HepG2 (cell line): Measurements from ENCODE around the gene RPTOR. TPM values are rescaled to one million over a fixed set of nuclear protein-coding genes. Genes with fewer than 3 reads are reported as not detected.

Source experiments
- ATAC-seq: fragments of 200-7000 bp; cut with Tn5 transposase; 3 replicates; pipeline ENCODE4 v1.9.1; 2020; ENCODE audit warnings: mild to moderate bottlenecking, moderate library complexity
- BruUV-seq: library from RNA; stranded (reverse); fragments of 400-500 nt; replicated peaks from 2 replicates; lab custom pipeline; 2021; lab: Mats Ljungman, UMichigan
- CTCF ChIA-PET: fragments of 300-600 bp; formaldehyde crosslinking; extraction: SDS; loops from one replicate; lab custom pipeline; 2021; ENCODE audit warnings: low total read pairs, inconsistent platforms, low intra/inter-chr PET ratio; lab: Yijun Ruan, JAX
- POLR2A ChIA-PET: fragments of 350-600 bp; sonication (Branson Sonifier 250); formaldehyde crosslinking; loops from one replicate; lab custom pipeline; 2020; ENCODE audit warnings: antibody characterized with exemption, inconsistent platforms; lab: Yijun Ruan, JAX
- DNase-seq: peaks from one replicate; pipeline ENCODE4 v3.0.0-alpha.2; 2015; ENCODE audit warnings: low spot score
- FAIRE-seq: peaks from 3 replicates; lab custom pipeline; 2011; peaks lifted over from hg19 to GRCh38; lab: Jason Lieb, UNC
- H2AFZ ChIP-seq: one replicate; pipeline ENCODE4 v1.6.1; 2011; ENCODE audit warnings: low read length, inconsistent platforms
- H3K27ac ChIP-seq: fragments of 300-600 bp; 3 replicates; pipeline ENCODE4 v1.8.0; 2011; ENCODE audit warnings: mixed run types, mild to moderate bottlenecking, mixed read lengths, low read length, inconsistent platforms; ENCODE audit not compliant: insufficient read depth; ENCODE audit errors: extremely low read length
- H3K27me3 ChIP-seq, 2 experiments: fragments of 200-600 bp in 1 of 2; 2 replicates in 1 of 2; 3 replicates in 1 of 2; pipeline versions ENCODE4 v1.6.0 to v1.8.0; 2011; ENCODE audit warnings: low read length in 2 of 2, mild to moderate bottlenecking in 2 of 2, moderate library complexity in 2 of 2, inconsistent platforms in 1 of 2; ENCODE audit not compliant: insufficient read depth in 2 of 2, control insufficient read depth in 1 of 2
- H3K36me3 ChIP-seq, 2 experiments: fragments of 200-600 bp in 1 of 2; replicated peaks in 1 of 2; 2 replicates in 1 of 2; 3 replicates in 1 of 2; pipeline versions ENCODE4 v1.5.1 to v1.8.0; 2011; ENCODE audit warnings: low read length in 2 of 2, inconsistent platforms in 1 of 2; ENCODE audit not compliant: insufficient read depth in 2 of 2, control insufficient read depth in 1 of 2
- H3K4me1 ChIP-seq: 2 replicates; pipeline ENCODE4 v1.5.1; 2012; ENCODE audit warnings: low read length, inconsistent platforms; ENCODE audit not compliant: insufficient read depth
- H3K4me2 ChIP-seq: 2 replicates; pipeline ENCODE4 v1.6.0; 2011; ENCODE audit warnings: low read depth, low read length, inconsistent platforms
- H3K4me3 ChIP-seq, 3 experiments: fragments of 200-600 bp in 1 of 3; sonication (generic), shearing (Covaris generic) in 1 of 3; replicated peaks in 1 of 3; 2 replicates each; pipeline ENCODE4 v1.5.1; 2011 to 2016; ENCODE audit warnings: low read length in 3 of 3, inconsistent platforms in 2 of 3, low read depth in 2 of 3, mild to moderate bottlenecking in 2 of 3, control low read depth in 1 of 3, mixed read lengths in 1 of 3; ENCODE audit not compliant: insufficient read depth in 1 of 3
- H3K79me2 ChIP-seq: one replicate; pipeline ENCODE4 v1.6.1; 2011; ENCODE audit warnings: low read length, inconsistent platforms; ENCODE audit not compliant: insufficient read depth
- H3K9ac ChIP-seq: 2 replicates; pipeline ENCODE4 v1.6.0; 2011; ENCODE audit warnings: mild to moderate bottlenecking, low read depth, low read length, inconsistent platforms; ENCODE audit not compliant: insufficient read depth
- H3K9me3 ChIP-seq: 2 replicates; pipeline ENCODE4 v1.5.1; 2012; ENCODE audit warnings: mild to moderate bottlenecking, low read length
- H4K20me1 ChIP-seq: 2 replicates; pipeline ENCODE4 v1.6.0; 2011; ENCODE audit warnings: inconsistent platforms, mild to moderate bottlenecking, low read length, moderate library complexity; ENCODE audit not compliant: insufficient read depth
- IKZF4 ChIP-seq: sonication (generic); formaldehyde crosslinking; IDR thresholded peaks from 2 replicates; pipeline ENCODE4 v1.5.1; 2020; ENCODE audit warnings: borderline replicate concordance, mild to moderate bottlenecking, low read depth, missing genetic modification reagents; ENCODE audit errors: not compliant biosample characterization
- KLF9 ChIP-seq: IDR thresholded peaks from 2 replicates; pipeline ENCODE4 v1.6.1; 2016; ENCODE audit warnings: low read depth
- NFKB2 ChIP-seq: sonication (generic); formaldehyde crosslinking; IDR thresholded peaks from 2 replicates; pipeline ENCODE4 v1.4.0; 2020; ENCODE audit warnings: missing genetic modification reagents, borderline replicate concordance
- NR2F2 ChIP-seq: IDR thresholded peaks from 2 replicates; pipeline ENCODE4 v1.6.1; 2012; ENCODE audit warnings: low read depth, inconsistent platforms, borderline replicate concordance
- POLR2A ChIP-seq, 2 experiments: IDR thresholded peaks; 2 replicates each; pipeline ENCODE4 v1.6.1; 2011; ENCODE audit warnings: low read depth in 2 of 2, low read length in 2 of 2, mild to moderate bottlenecking in 1 of 2, moderate library complexity in 1 of 2; ENCODE audit not compliant: insufficient read depth in 1 of 2
- ZNF564 ChIP-seq: sonication (generic); formaldehyde crosslinking; IDR thresholded peaks from 2 replicates; pipeline ENCODE4 v1.8.1; 2023; ENCODE audit warnings: mild to moderate bottlenecking, missing genetic modification reagents
- WGBS: methylation state at CpG from one replicate; pipeline ENCODE4 v1.1.6; 2017; ENCODE audit warnings: low lambda C conversion rate; 5-methylcytosine and 5-hydroxymethylcytosine counted together
- in situ Hi-C: cut with HindIII; loops from 2 replicates; pipeline ENCODE4 v1.10.0; 2017; ENCODE audit warnings: low pct_unique_long_range_greater_than_20kb; ENCODE audit not compliant: extremely low pct_ligation_motif_present
- intact Hi-C: fragments of 100-400 bp; cut with micrococcal nuclease; formaldehyde crosslinking; loops from one replicate; pipeline ENCODE4 v1.10.0; 2022; ENCODE audit not compliant: unreplicated experiment
- polyA plus RNA-seq, 8 experiments: library from polyadenylated mRNA; depleted of rRNA in 3 of 8; stranded (reverse) in 7 of 8; unstranded in 1 of 8; fragments of >200 nt; fragmentation: Illumina TruSeq in 4 of 8; extraction: Trizol in 4 of 8; gene quantifications; 2 replicates each; pipeline versions ENCODE4 v1.2.1 to v1.2.3, GENCODE V29; 2011 to 2016; ENCODE audit warnings: low read depth in 4 of 8, missing spikeins in 1 of 8, mixed read lengths in 1 of 8; ENCODE audit not compliant: insufficient read depth in 1 of 8
- total RNA-seq, 5 experiments: library from RNA; depleted of rRNA; stranded (reverse); fragments of >200 nt; fragmentation: Illumina TruSeq; extraction: Trizol; gene quantifications; 2 replicates each; pipeline ENCODE4 v1.2.3, GENCODE V29; 2016; ENCODE audit warnings: low read depth in 1 of 5
- TF ChIP-seq, protein P1 (sequence below): sonication (generic); formaldehyde crosslinking; IDR thresholded peaks from 2 replicates; pipeline ENCODE4 v1.4.0; 2020; ENCODE audit warnings: missing genetic modification reagents, borderline replicate concordance
- TF ChIP-seq, protein P2 (sequence below): sonication (generic); formaldehyde crosslinking; conservative IDR thresholded peaks from 2 replicates; pipeline ENCODE4 v1.4.0; 2020; ENCODE audit warnings: missing genetic modification reagents

The RPTOR gene
- total and polyA plus RNA-seq, 2 of the 13 experiments (the other 11 are each of a cell fraction or from before 2014, with no cell fraction given) = 6.6 to 25.3 TPM

GRCh38 chr17:80797741-80798594 lies 253.3 kb downstream of the RPTOR start:
- H3K27ac ChIP-seq = no peak overlapping the region
- CTCF ChIA-PET = no interaction called here
- H3K79me2 ChIP-seq = no peaks in the 10 kb centered on the region
- no peak overlapping the region for H3K4me3 ChIP-seq
- H3K9ac ChIP-seq = no peak overlapping the region
- no peak overlapping the region for H3K4me2 ChIP-seq
- POLR2A ChIA-PET = no interaction called here
- ATAC-seq = no peak
- H3K4me1 ChIP-seq = no peaks in the 10 kb centered on the region
- peaks cover 17 to 46% of the 10 kb centered on the region in 2 experiments; a peak in 3 of 5 replicates for H3K36me3 ChIP-seq
- no peaks in the 10 kb centered on the region for H3K9me3 ChIP-seq
- intact Hi-C loops (no loop called here), in situ Hi-C loops (no loop called here)
- 97% methylated on average over 17 of the region's 18 CpGs for WGBS
- no TSS peak for BruUV-seq
- no peaks in the 10 kb centered on the region for H4K20me1 ChIP-seq
- no peak for TF ChIP-seq ZNF564 (CRISPR knock-in tag)
- TF ChIP-seq, protein P1, sequence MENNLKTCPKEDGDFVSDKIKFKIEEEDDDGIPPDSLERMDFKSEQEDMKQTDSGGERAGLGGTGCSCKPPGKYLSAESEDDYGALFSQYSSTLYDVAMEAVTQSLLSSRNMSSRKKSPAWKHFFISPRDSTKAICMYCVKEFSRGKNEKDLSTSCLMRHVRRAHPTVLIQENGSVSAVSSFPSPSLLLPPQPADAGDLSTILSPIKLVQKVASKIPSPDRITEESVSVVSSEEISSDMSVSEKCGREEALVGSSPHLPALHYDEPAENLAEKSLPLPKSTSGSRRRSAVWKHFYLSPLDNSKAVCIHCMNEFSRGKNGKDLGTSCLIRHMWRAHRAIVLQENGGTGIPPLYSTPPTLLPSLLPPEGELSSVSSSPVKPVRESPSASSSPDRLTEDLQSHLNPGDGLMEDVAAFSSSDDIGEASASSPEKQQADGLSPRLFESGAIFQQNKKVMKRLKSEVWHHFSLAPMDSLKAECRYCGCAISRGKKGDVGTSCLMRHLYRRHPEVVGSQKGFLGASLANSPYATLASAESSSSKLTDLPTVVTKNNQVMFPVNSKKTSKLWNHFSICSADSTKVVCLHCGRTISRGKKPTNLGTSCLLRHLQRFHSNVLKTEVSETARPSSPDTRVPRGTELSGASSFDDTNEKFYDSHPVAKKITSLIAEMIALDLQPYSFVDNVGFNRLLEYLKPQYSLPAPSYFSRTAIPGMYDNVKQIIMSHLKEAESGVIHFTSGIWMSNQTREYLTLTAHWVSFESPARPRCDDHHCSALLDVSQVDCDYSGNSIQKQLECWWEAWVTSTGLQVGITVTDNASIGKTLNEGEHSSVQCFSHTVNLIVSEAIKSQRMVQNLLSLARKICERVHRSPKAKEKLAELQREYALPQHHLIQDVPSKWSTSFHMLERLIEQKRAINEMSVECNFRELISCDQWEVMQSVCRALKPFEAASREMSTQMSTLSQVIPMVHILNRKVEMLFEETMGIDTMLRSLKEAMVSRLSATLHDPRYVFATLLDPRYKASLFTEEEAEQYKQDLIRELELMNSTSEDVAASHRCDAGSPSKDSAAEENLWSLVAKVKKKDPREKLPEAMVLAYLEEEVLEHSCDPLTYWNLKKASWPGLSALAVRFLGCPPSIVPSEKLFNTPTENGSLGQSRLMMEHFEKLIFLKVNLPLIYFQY (CRISPR knock-in tag) = no peak
- TF ChIP-seq POLR2A (IDR thresholded peaks at IDR 0.05; ENCODE audit: insufficient read depth in 1 of 2, low read depth in 2 of 2, low read length in 2 of 2) = no peak
- no peak for TF ChIP-seq NR2F2
- TF ChIP-seq, protein P2, sequence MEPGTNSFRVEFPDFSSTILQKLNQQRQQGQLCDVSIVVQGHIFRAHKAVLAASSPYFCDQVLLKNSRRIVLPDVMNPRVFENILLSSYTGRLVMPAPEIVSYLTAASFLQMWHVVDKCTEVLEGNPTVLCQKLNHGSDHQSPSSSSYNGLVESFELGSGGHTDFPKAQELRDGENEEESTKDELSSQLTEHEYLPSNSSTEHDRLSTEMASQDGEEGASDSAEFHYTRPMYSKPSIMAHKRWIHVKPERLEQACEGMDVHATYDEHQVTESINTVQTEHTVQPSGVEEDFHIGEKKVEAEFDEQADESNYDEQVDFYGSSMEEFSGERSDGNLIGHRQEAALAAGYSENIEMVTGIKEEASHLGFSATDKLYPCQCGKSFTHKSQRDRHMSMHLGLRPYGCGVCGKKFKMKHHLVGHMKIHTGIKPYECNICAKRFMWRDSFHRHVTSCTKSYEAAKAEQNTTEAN (CRISPR knock-in tag) = no peak
- no peak for TF ChIP-seq NFKB2 (CRISPR knock-in tag)
- TF ChIP-seq KLF9 (CRISPR knock-in tag) = no peak
- no peak for TF ChIP-seq IKZF4 (CRISPR knock-in tag)
- TF ChIP-seq, all 625 proteins: peak for 0
- DNase-seq (no peak), FAIRE-seq (no peak)
- H3K27me3 ChIP-seq = no peaks in the 10 kb centered on the region
- H2AFZ ChIP-seq = no peak overlapping the region
